GM12892 (cell line): ENCODE results near the gene CYTL1.

Experiments used
- POLR2A ChIP-seq: IDR thresholded peaks from 2 replicates; pipeline ENCODE4 v1.6.1; 2011; ENCODE audit warnings: low read depth, low read length, control low read depth
- POLR2AphosphoS5 ChIP-seq: IDR thresholded peaks from 2 replicates; pipeline ENCODE4 v1.6.1; 2011; ENCODE audit warnings: low read depth, low read length, control low read depth
- TAF1 ChIP-seq: IDR thresholded peaks from 2 replicates; pipeline ENCODE4 v1.6.1; 2011; ENCODE audit warnings: low read depth, mild to moderate bottlenecking, control low read depth, low read length, borderline replicate concordance

- TF ChIP-seq POLR2AphosphoS5 (no peak), TAF1 (no peak), POLR2A (no peak)
These were observed at the start of gene CYTL1 for GRCh38 chr4:5019274-5019673.
